Measurements from ENCODE around the gene RAB24.
A peak's percentile ranks its signal among the peaks of the same experiment; 100 is the strongest.

The RAB24 gene

DNA sequence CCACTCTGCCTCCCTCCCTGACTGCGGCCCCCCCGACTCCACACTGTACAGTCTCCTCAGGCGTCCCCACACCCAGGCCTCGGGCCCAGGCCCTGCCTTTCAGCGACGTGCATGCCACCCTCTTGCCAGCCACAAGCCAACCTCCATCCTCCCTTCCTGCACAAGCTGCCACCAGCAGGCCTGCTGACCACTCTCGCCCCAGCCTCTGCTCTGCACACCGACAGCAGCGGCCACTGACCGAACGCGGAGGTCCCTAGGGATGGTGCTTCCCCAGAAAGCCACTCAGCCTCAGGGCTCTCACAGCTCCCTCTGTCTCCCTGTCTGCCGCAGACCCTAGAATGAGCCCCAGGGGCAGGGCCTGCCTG lies 29.4 kb upstream of the RAB24 start:
- no peak for DNase-seq

- no peak for DNase-seq
Observed at GRCh38 chr5:177332031-177332895, 28.7 kb upstream of the RAB24 start.

- no peak for DNase-seq
Observed at GRCh38 chr5:177330991-177331842, 27.7 kb upstream of the RAB24 start.

GRCh38 chr5:177329883-177330282 lies 26.4 kb upstream of the RAB24 start:
- DNase-seq = no peak

- no peak for DNase-seq
Observed at GRCh38 chr5:177328545-177329231, 25.2 kb upstream of the RAB24 start.

GRCh38 chr5:177327539-177328522 lies 24.3 kb upstream of the RAB24 start:
- no peak for DNase-seq

- no peak for DNase-seq
Observed at GRCh38 chr5:177325868-177326381, 22.4 kb upstream of the RAB24 start.

- DNase-seq = no peak
Observed at GRCh38 chr5:177320879-177321278, 17.4 kb upstream of the RAB24 start.

DNA sequence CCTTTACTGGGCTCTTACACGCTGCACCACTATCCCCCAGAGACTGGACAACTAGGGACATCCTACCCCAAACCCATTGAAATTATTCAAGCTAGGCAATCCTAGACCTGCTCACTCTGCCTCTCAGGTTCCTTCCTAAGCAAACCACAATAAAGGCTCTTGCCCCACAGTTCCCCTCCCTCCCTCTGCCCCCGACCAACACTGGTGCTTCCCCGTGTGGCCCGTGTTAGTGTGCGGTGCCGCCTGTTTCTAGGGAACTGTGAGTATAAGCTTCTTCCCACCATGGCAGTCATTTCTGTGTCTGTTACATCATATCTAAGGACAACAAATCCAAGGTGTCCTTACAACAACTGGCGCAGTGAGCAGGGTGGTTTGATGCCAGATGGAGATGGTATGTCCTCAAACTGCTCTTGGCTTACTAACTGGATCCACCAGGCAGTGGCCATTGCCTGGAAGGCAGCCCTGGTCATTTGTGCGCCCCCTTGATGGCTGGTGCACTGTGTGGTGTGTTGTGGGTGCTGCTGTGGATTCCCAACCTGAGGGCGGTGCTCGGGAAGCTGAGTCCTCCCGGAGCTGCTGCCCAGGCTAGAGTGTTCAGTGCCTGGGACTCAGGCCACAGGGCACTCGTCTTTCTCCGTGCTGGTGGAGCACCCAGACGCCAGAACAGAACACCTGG lies 16.5 kb upstream of the RAB24 start:
- DNase-seq = no peak

GRCh38 chr5:177317959-177318377 lies 14.4 kb upstream of the RAB24 start:
- DNase-seq = peak; percentile 44

DNA sequence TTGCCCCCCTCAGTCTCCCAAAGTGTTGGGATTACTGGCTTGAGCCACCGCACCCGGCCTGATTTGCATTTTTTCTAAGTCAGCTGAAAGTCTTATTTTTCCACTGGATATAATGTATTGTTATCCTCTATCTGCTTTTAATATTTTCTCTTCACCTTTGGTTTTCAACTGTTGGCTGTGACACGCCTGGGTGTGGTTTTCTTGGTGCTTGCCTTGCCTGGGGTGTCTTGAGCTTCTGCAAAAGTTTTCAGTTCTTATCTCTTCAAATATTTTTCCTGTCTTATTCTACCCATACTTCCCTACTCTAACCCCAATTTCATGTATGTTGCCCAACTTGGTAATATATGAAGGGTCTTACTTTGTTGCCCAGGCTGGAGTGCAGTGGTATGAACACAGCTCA lies 12.5 kb upstream of the RAB24 start:
- DNase-seq = no peak

- DNase-seq = no peak
Observed at GRCh38 chr5:177315411-177315810, 11.9 kb upstream of the RAB24 start.

DNA sequence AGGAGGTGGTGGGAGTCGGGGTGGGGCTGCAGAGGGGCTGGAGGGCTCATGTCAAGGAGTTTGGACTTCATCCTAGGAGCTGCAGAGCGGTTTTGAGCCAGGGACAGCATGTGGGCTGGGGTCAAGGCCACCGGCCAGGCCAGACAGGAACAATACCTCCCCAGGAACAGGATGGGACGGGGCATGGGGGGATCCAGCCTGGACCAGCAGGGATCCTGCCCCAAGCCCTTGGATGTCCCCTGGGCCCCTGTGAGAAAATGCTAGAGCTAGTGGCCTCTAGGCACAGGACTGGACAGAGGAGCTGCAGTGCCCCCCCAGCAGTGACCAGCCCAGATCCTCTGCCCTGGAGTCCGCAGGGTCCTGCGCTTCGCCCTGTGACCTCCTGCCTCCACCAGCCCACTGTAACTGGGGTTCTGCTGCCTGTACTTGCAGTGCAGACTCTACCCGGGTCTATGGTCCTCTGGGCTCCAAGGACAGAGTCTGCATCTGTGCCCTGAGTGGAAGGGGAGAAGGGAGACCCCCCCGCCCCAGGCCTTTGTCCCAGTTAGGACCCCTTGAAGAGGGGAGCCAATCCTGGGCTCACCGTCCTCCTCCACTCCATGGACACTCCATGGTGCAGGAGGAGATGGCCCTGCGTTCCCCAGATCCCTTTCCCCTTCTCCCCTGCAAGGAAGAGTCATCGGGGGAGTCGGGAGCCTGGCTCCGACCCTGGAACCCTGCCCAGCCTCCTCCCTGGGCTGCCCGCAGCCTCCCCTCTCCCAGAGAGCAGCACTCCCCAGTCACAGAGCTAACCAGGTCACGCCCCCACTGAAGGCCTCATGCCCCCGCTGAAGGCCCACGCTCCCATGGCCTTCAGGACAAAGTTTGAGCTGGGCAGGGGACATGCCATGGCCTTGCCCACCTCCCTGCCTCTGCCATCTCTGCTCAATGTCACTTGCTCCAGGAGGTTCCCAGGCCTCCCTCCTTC lies 11.1 kb upstream of the RAB24 start:
- DNase-seq = no peak

DNA sequence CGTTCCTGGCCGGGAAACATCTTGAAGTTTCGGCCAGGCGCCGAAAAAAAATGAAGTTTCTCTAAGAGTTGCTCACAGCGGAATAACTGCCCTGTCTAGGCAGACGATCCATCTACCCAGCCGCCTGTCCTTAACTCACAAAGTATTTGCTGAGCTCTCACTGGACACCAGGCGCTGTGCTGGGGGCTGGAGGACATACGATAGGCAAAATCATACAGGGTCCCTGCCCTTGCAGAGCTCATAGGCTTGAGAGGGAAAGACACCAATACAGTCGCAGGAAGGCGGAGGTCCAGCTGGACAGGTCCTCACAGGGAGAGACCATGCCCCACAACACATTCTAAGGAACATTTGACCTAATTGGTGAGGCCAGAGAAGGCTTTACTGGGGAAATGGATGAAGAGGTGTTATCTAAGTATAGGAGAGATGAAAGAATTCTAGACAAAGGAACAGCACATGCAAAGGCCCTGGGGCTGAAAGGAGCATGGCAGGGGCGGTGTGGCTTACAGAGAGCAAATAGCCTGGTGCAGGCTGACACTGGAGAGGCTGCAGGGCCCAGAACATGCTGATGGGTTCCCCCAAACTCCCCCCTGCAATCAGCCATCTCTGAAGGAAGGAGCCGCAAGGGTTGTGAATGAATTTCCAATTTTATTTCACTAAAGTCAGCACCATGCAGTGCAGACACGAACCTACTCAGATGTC lies 10.2 kb upstream of the RAB24 start:
- DNase-seq = no peak

- DNase-seq = no peak
Observed at GRCh38 chr5:177312649-177313181, 9.2 kb upstream of the RAB24 start.

DNA sequence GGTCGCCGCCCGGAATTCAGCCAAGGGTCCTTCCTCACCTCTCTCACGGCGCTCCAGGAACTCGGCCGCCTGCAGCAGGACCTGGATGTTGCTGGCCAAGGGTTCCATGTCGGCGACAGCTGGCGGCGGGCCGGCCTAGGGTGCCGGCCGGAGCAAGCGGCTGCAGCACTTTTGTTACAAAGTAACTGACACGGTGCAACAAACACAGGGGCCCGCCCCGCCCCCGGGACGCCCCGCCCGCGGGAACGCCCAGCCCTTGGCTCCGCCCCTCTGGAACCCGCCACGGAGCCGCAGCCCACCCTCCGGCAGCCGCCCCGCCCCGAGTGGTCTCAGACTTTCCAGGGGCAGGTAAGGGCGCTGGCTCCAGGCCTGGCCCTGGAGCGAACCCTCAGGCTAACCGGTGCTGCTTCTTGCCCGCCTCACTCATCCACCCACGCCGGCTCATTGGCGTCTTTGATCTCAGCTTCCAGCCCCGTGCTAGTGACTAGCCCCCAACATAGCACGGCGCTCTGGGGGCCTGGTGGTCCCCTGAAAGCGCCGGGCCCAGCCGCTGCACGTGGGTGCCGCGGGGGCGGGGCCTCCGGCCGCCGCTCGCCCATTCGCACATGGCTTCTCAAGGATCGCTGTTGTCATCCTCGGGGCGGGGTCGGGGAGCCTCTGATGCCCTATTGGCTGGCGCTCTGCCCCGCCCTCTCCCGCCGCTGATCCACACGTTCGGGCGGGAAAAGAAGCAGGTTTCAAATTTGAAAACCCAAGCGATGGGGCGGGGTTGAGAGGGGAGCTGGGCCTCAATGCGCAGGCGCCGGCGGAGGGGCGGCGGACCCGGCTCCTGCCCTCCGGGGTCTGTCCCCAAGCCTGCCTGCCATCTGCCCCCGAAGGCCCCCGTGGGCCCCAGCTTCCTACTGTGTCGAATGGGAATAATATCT lies 8.5 kb upstream of the RAB24 start, which contains the start of gene MXD3:
MXD3 (minus strand) TSS at position 176 of the 926 bp plus-strand sequence; CDS start at position 108, 68 bp downstream.
- DNase-seq = peak; percentile 91

- no peak for DNase-seq
Observed at GRCh38 chr5:177311392-177311722, 7.8 kb upstream of the RAB24 start.

All from NCI-H1694 treated with DMSO at 0.1 percent for 48 hours (cell line).